ENCODE data around the gene BFSP1. TPM values are rescaled to one million over a fixed set of nuclear protein-coding genes. Genes with fewer than 3 reads are reported as not detected.
A peak's percentile ranks its signal among the peaks of the same experiment; 100 is the strongest.

The BFSP1 gene
- total RNA-seq, 1 donor from 2014 or later = 1.0 TPM

GRCh38 chr20:17541996-17542395, 10.8 kb upstream of the BFSP1 start:
- Histone ChIP-seq H3K9ac (ENCODE audit: low read depth in 1 of 3, low read length in 3 of 3) (no peak overlapping the region), H3K4me1 (ENCODE audit: control insufficient read depth in 3 of 3, insufficient read depth in 3 of 3, low read length in 3 of 3) (peaks cover 0 to 20% (median 3%) of the 10 kb centered on the region in 3 donors), H3K9me3 (ENCODE audit: control insufficient read depth in 3 of 3, low read length in 3 of 3) (no peaks in the 10 kb centered on the region), H3K27me3 (ENCODE audit: control insufficient read depth in 3 of 3, insufficient read depth in 3 of 3, low read length in 3 of 3) (peaks cover 0 to 2% (median 0%) of the 10 kb centered on the region in 3 donors), H3K36me3 (ENCODE audit: control insufficient read depth in 3 of 3, insufficient read depth in 3 of 3, low read length in 3 of 3) (no peaks in the 10 kb centered on the region), H3K27ac (ENCODE audit: low read depth, low read length) (no peak overlapping the region), H3K4me3 (ENCODE audit: low read length in 3 of 3) (no peak overlapping the region)

DNA sequence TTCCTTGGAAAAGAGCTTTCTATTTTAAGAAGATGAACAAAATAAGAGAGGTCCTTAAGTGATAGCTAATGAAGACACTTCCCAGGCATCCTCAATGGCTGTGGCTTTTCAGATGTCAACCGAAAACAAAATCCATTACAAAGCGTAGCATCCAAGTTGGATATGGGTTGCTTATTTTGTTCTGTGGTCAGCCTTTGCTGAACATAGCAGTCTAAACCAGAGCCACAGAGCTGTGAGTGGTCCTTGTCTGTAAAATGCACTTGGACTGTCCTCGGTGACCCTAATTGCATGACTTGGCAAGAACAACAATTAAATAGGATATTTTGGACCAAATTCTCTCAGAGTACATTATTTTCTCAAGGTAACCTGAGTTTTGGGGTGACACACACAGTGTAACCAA, 10.4 kb upstream of the BFSP1 start:
- Histone ChIP-seq H3K4me1 (ENCODE audit: control insufficient read depth in 3 of 3, insufficient read depth in 3 of 3, low read length in 3 of 3) (peaks cover 2 to 21% (median 3%) of the 10 kb centered on the region in 3 donors), H3K27me3 (ENCODE audit: control insufficient read depth in 3 of 3, insufficient read depth in 3 of 3, low read length in 3 of 3) (peaks cover 0 to 2% (median 0%) of the 10 kb centered on the region in 3 donors), H3K27ac (ENCODE audit: low read depth, low read length) (no peak overlapping the region), H3K9ac (ENCODE audit: low read depth in 1 of 3, low read length in 3 of 3) (no peak overlapping the region), H3K4me3 (ENCODE audit: low read length in 3 of 3) (no peak overlapping the region), H3K36me3 (ENCODE audit: control insufficient read depth in 3 of 3, insufficient read depth in 3 of 3, low read length in 3 of 3) (no peaks in the 10 kb centered on the region), H3K9me3 (ENCODE audit: control insufficient read depth in 3 of 3, low read length in 3 of 3) (no peaks in the 10 kb centered on the region)

DNA sequence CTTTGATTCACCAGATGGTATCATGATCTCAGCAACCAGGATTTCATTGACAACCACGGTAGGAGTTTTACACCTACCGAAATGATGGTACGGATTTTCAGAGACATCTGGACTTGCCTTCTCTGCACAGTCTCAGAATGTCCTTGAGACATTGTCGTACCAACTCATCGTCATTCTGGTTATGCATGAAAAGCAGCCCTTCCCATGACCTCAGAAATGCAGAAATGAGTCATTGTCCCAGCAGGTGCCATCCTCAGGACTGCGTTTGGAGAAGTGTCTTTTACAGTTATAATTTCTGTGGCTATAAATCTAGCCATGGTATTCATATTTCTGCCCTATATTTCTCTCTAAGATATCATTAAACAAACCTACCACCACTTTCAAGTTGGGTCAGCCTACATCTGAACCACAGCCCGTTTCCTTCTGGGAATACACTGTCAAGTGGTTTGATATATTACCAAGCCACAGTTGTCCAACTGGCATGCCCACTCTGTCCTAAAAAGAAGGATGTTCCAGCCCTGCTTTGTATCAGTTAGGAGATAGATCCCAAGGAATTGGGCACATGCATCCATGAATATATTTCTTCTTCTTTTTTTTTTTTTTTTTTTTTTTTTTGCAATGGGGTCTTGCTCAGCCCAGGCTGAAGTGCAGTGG, 7.5 kb upstream of the BFSP1 start:
- Histone ChIP-seq H3K27ac (ENCODE audit: low read depth, low read length) (no peak overlapping the region), H3K4me3 (ENCODE audit: low read length in 3 of 3) (no peak overlapping the region), H3K27me3 (ENCODE audit: control insufficient read depth in 3 of 3, insufficient read depth in 3 of 3, low read length in 3 of 3) (no peaks in the 10 kb centered on the region), H3K9me3 (ENCODE audit: control insufficient read depth in 3 of 3, low read length in 3 of 3) (no peaks in the 10 kb centered on the region), H3K4me1 (ENCODE audit: control insufficient read depth in 3 of 3, insufficient read depth in 3 of 3, low read length in 3 of 3) (peaks cover 2 to 16% (median 3%) of the 10 kb centered on the region in 3 donors), H3K36me3 (ENCODE audit: control insufficient read depth in 3 of 3, insufficient read depth in 3 of 3, low read length in 3 of 3) (no peaks in the 10 kb centered on the region), H3K9ac (ENCODE audit: low read depth in 1 of 3, low read length in 3 of 3) (no peak overlapping the region)

- H3K4me1 ChIP-seq (ENCODE audit: control insufficient read depth in 3 of 3, insufficient read depth in 3 of 3, low read length in 3 of 3) = peaks cover 0 to 13% (median 2%) of the 10 kb centered on the region in 3 donors
- H3K36me3 ChIP-seq (ENCODE audit: control insufficient read depth in 3 of 3, insufficient read depth in 3 of 3, low read length in 3 of 3) = no peaks in the 10 kb centered on the region
- H3K9ac ChIP-seq (ENCODE audit: low read depth in 1 of 3, low read length in 3 of 3) = no peak overlapping the region
- no peaks in the 10 kb centered on the region for H3K27me3 ChIP-seq (ENCODE audit: control insufficient read depth in 3 of 3, insufficient read depth in 3 of 3, low read length in 3 of 3)
- H3K27ac ChIP-seq (ENCODE audit: low read depth, low read length) = no peak overlapping the region
- H3K9me3 ChIP-seq (ENCODE audit: control insufficient read depth in 3 of 3, low read length in 3 of 3) = no peaks in the 10 kb centered on the region
- H3K4me3 ChIP-seq (ENCODE audit: low read length in 3 of 3) = no peak overlapping the region
Observed at GRCh38 chr20:17537959-17538358, 6.8 kb upstream of the BFSP1 start.

DNA sequence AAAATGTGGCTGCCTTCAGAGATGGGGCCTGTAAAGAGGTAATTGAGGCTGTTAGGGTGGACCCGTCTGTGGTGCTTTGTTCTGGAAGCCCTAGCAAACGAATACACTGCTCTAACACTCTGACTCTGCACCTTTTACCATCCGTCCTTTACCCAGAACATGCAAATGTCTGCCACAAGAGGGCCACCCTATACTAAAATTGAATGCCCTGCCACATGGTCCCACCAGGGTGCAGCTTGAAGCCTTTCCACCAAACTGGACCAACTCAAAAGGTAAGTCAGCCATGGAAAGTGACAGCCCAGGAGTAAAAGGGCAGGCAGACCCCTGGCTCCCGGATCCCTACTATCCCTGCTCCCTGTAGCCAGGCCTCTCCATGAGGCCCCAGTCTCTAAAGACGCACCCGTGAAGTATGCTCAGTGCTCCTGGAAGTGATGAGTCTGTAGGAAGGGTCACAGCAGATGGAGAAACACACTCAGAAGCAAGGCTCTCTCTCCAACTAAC, 5.8 kb upstream of the BFSP1 start:
- Histone ChIP-seq H3K36me3 (ENCODE audit: control insufficient read depth in 3 of 3, insufficient read depth in 3 of 3, low read length in 3 of 3) (no peaks in the 10 kb centered on the region), H3K27me3 (ENCODE audit: control insufficient read depth in 3 of 3, insufficient read depth in 3 of 3, low read length in 3 of 3) (no peaks in the 10 kb centered on the region), H3K4me1 (ENCODE audit: control insufficient read depth in 3 of 3, insufficient read depth in 3 of 3, low read length in 3 of 3) (peaks cover 0 to 11% (median 2%) of the 10 kb centered on the region in 3 donors), H3K9ac (ENCODE audit: low read depth in 1 of 3, low read length in 3 of 3) (no peak overlapping the region), H3K9me3 (ENCODE audit: control insufficient read depth in 3 of 3, low read length in 3 of 3) (no peaks in the 10 kb centered on the region), H3K4me3 (ENCODE audit: low read length in 3 of 3) (no peak overlapping the region), H3K27ac (ENCODE audit: low read depth, low read length) (no peak overlapping the region)

DNA sequence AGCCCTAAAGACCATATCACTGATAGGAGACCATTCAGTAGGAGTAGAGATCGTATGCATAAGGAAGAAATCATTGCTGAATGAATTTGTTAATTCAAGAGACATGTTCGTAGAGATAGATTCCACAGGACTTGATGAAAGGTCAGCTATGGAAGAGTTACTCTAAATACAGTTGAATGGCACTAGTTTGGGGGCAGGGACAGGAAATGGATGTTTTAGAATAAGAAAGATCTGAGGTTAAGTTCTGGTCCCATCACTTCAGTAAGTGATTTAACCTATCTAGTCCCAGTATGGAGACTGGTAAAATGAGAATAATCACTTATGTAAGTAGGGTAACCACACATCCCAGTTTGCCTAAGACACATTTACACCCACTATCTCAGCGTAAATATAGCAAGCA, 2.9 kb upstream of the BFSP1 start:
- H3K27ac ChIP-seq (ENCODE audit: low read depth, low read length) = no peak overlapping the region
- no peaks in the 10 kb centered on the region for H3K36me3 ChIP-seq (ENCODE audit: control insufficient read depth in 3 of 3, insufficient read depth in 3 of 3, low read length in 3 of 3)
- H3K9ac ChIP-seq (ENCODE audit: low read depth in 1 of 3, low read length in 3 of 3) = no peak overlapping the region
- peaks cover 0 to 4% (median 0%) of the 10 kb centered on the region in 3 donors for H3K27me3 ChIP-seq (ENCODE audit: control insufficient read depth in 3 of 3, insufficient read depth in 3 of 3, low read length in 3 of 3)
- H3K4me1 ChIP-seq (ENCODE audit: control insufficient read depth in 3 of 3, insufficient read depth in 3 of 3, low read length in 3 of 3) = peaks cover 4 to 5% (median 4%) of the 10 kb centered on the region in 3 donors
- H3K4me3 ChIP-seq (ENCODE audit: low read length in 3 of 3) = no peak overlapping the region
- H3K9me3 ChIP-seq (ENCODE audit: control insufficient read depth in 3 of 3, low read length in 3 of 3) = no peaks in the 10 kb centered on the region

DNA sequence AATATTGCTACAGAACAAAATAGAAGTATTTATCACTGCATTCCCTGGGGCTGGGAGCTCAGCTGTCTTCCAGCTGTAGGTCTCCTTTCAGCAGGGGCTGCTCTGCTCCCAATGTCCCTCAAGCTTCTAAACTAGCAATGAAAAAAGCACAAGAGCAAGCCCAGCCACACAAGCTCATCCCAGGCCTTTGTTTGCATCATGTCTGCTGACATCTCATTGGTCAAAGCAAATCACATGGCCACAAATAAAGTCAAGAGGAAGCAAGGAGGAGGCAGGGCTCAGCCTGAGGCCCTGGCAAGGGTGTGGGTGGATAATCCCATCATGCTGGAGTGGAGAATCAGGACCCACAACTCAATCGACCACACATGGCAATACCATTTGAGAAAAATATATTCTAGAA, 2.2 kb upstream of the BFSP1 start:
- Histone ChIP-seq H3K4me3 (ENCODE audit: low read length in 3 of 3) (no peak overlapping the region), H3K27me3 (ENCODE audit: control insufficient read depth in 3 of 3, insufficient read depth in 3 of 3, low read length in 3 of 3) (peaks cover 0 to 4% (median 0%) of the 10 kb centered on the region in 3 donors), H3K9me3 (ENCODE audit: control insufficient read depth in 3 of 3, low read length in 3 of 3) (no peaks in the 10 kb centered on the region), H3K9ac (ENCODE audit: low read depth in 1 of 3, low read length in 3 of 3) (no peak overlapping the region), H3K4me1 (ENCODE audit: control insufficient read depth in 3 of 3, insufficient read depth in 3 of 3, low read length in 3 of 3) (peaks cover 4 to 5% (median 4%) of the 10 kb centered on the region in 3 donors), H3K36me3 (ENCODE audit: control insufficient read depth in 3 of 3, insufficient read depth in 3 of 3, low read length in 3 of 3) (no peaks in the 10 kb centered on the region), H3K27ac (ENCODE audit: low read depth, low read length) (no peak overlapping the region)

DNA sequence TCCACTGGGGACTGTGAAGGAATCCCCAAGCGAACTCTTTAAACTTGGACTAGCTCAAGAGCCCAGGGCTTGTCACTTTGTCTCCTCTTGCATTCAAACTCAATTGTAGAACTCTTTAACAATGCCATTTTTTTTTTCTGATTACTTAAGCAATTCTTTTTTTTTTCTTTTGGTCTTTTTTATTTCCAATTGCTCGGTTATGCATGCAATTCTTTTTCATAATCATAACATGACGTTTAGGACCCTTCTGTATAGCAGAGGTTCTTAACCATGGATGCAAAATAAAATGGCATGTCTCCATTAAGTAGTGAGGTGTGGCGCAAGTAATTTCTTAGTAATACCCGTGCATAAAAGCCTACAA, 466 bp upstream of the BFSP1 start:
- Histone ChIP-seq H3K4me1 (ENCODE audit: control insufficient read depth in 3 of 3, insufficient read depth in 3 of 3, low read length in 3 of 3) (peaks cover 0 to 4% (median 4%) of the 10 kb centered on the region in 3 donors), H3K27ac (ENCODE audit: low read depth, low read length) (no peak overlapping the region), H3K27me3 (ENCODE audit: control insufficient read depth in 3 of 3, insufficient read depth in 3 of 3, low read length in 3 of 3) (peaks cover 0 to 4% (median 0%) of the 10 kb centered on the region in 3 donors), H3K9me3 (ENCODE audit: control insufficient read depth in 3 of 3, low read length in 3 of 3) (no peaks in the 10 kb centered on the region), H3K4me3 (ENCODE audit: low read length in 3 of 3) (peak overlapping the region; percentile 28 to 78 (median 74)), H3K9ac (ENCODE audit: low read depth in 1 of 3, low read length in 3 of 3) (peak overlapping the region in 2 of 3 donors; percentile 53 to 72), H3K36me3 (ENCODE audit: control insufficient read depth in 3 of 3, insufficient read depth in 3 of 3, low read length in 3 of 3) (no peaks in the 10 kb centered on the region)

GRCh38 chr20:17530153-17530552, 1.0 kb downstream of the BFSP1 start:
- H3K4me3 ChIP-seq (ENCODE audit: low read length in 3 of 3) = no peak overlapping the region
- H3K4me1 ChIP-seq (ENCODE audit: control insufficient read depth in 3 of 3, insufficient read depth in 3 of 3, low read length in 3 of 3) = peaks cover 0 to 4% (median 4%) of the 10 kb centered on the region in 3 donors
- H3K27me3 ChIP-seq (ENCODE audit: control insufficient read depth in 3 of 3, insufficient read depth in 3 of 3, low read length in 3 of 3) = peaks cover 0 to 4% (median 0%) of the 10 kb centered on the region in 3 donors
- H3K36me3 ChIP-seq (ENCODE audit: control insufficient read depth in 3 of 3, insufficient read depth in 3 of 3, low read length in 3 of 3) = no peaks in the 10 kb centered on the region
- H3K9ac ChIP-seq (ENCODE audit: low read depth in 1 of 3, low read length in 3 of 3) = no peak overlapping the region
- no peak overlapping the region for H3K27ac ChIP-seq (ENCODE audit: low read depth, low read length)
- no peaks in the 10 kb centered on the region for H3K9me3 ChIP-seq (ENCODE audit: control insufficient read depth in 3 of 3, low read length in 3 of 3)

GRCh38 chr20:17529586-17529985, 1.6 kb downstream of the BFSP1 start:
- Histone ChIP-seq H3K4me1 (ENCODE audit: control insufficient read depth in 3 of 3, insufficient read depth in 3 of 3, low read length in 3 of 3) (peaks cover 0 to 4% (median 4%) of the 10 kb centered on the region in 3 donors), H3K4me3 (ENCODE audit: low read length in 3 of 3) (no peak overlapping the region), H3K9ac (ENCODE audit: low read depth in 1 of 3, low read length in 3 of 3) (no peak overlapping the region), H3K27ac (ENCODE audit: low read depth, low read length) (no peak overlapping the region), H3K9me3 (ENCODE audit: control insufficient read depth in 3 of 3, low read length in 3 of 3) (no peaks in the 10 kb centered on the region), H3K27me3 (ENCODE audit: control insufficient read depth in 3 of 3, insufficient read depth in 3 of 3, low read length in 3 of 3) (peaks cover 0 to 4% (median 0%) of the 10 kb centered on the region in 3 donors), H3K36me3 (ENCODE audit: control insufficient read depth in 3 of 3, insufficient read depth in 3 of 3, low read length in 3 of 3) (no peaks in the 10 kb centered on the region)

All from skeletal muscle tissue (tissue), 4 donors.